MM.1S (cell line): ENCODE measurements around the gene SCOC.

Source experiments
- DNase-seq: peaks from one replicate; pipeline ENCODE4 v3.0.0-alpha.2; 2015
- H2AFZ ChIP-seq: fragments of 300-600 bp; sonication (generic); 2 replicates; pipeline ENCODE4 v1.6.0; 2016; ENCODE audit warnings: antibody characterized with exemption, low read length
- H3F3A ChIP-seq: fragments of 300-600 bp; sonication (generic); 2 replicates; pipeline ENCODE4 v1.6.1; 2016; ENCODE audit warnings: mild to moderate bottlenecking, antibody characterized with exemption, low read length, moderate library complexity, mixed read lengths; ENCODE audit not compliant: insufficient read depth
- H3K27ac ChIP-seq: fragments of 300-600 bp; sonication (generic); 2 replicates; pipeline ENCODE4 v1.5.1; 2016; ENCODE audit warnings: mild to moderate bottlenecking, low read length
- H3K27me3 ChIP-seq: fragments of 300-600 bp; sonication (generic); replicated peaks from 2 replicates; pipeline ENCODE4 v1.6.0; 2016; ENCODE audit warnings: low read length; ENCODE audit not compliant: insufficient read depth
- H3K36me3 ChIP-seq: fragments of 300-600 bp; sonication (generic); replicated peaks from 2 replicates; pipeline ENCODE4 v1.6.1; 2016; ENCODE audit warnings: mild to moderate bottlenecking, low read length, mixed read lengths; ENCODE audit not compliant: insufficient read depth
- H3K4me1 ChIP-seq: fragments of 300-600 bp; sonication (generic); 2 replicates; pipeline ENCODE4 v1.6.1; 2016; ENCODE audit warnings: low read length, mixed read lengths
- H3K4me2 ChIP-seq: fragments of 300-600 bp; sonication (generic); 2 replicates; pipeline ENCODE4 v1.6.0; 2016; ENCODE audit warnings: low read depth, low read length
- H3K4me3 ChIP-seq: fragments of 300-600 bp; sonication (generic); 2 replicates; pipeline ENCODE4 v1.5.1; 2016; ENCODE audit warnings: low read length, mixed read lengths
- H3K79me2 ChIP-seq: fragments of 300-600 bp; sonication (generic); 2 replicates; pipeline ENCODE4 v1.6.1; 2016; ENCODE audit warnings: mixed run types, low read length, mixed read lengths
- H3K9ac ChIP-seq: fragments of 300-600 bp; sonication (generic); 2 replicates; pipeline ENCODE4 v1.6.1; 2016; ENCODE audit warnings: low read length, mixed read lengths
- H3K9me2 ChIP-seq: fragments of 300-600 bp; sonication (generic); replicated peaks from 2 replicates; pipeline ENCODE4 v1.6.1; 2016; ENCODE audit warnings: mild to moderate bottlenecking, low read length, mixed read lengths; ENCODE audit not compliant: insufficient read depth
- H3K9me3 ChIP-seq: fragments of 300-600 bp; sonication (generic); replicated peaks from 2 replicates; pipeline ENCODE4 v1.6.1; 2016; ENCODE audit warnings: mild to moderate bottlenecking, low read length, mixed read lengths; ENCODE audit not compliant: insufficient read depth
- H4K20me1 ChIP-seq: fragments of 300-600 bp; sonication (generic); 2 replicates; pipeline ENCODE4 v1.6.1; 2016; ENCODE audit warnings: mild to moderate bottlenecking, low read length, moderate library complexity, mixed read lengths; ENCODE audit not compliant: insufficient read depth
- CTCF ChIP-seq: fragments of 300-600 bp; sonication (generic); IDR thresholded peaks from 2 replicates; pipeline ENCODE4 v1.5.1; 2016; ENCODE audit warnings: antibody characterized with exemption, low read length, mixed read lengths
- EZH2 ChIP-seq: fragments of 300-600 bp; sonication (generic); optimal IDR thresholded peaks from 2 replicates; pipeline ENCODE3; 2017; ENCODE audit warnings: low read depth, mild to moderate bottlenecking, antibody characterized with exemption, low read length, mixed read lengths
- EZH2phosphoT487 ChIP-seq: fragments of 300-600 bp; sonication (generic); IDR thresholded peaks from 2 replicates; pipeline ENCODE4 v1.6.1; 2018; ENCODE audit warnings: antibody characterized with exemption, low read length

SCOC gene

GRCh38 chr4:140373328-140374129 lies at the start of gene SCOC:
Gene SCOC (plus strand): TSS chr4:140373646. CDS start chr4:140379171, 5,525 bp downstream.
- no peaks in the 10 kb centered on the region for H4K20me1 ChIP-seq
- TF ChIP-seq CTCF (no peak), EZH2phosphoT487 (no peak), EZH2 (no peak)
- peak within 1 kb of the TSS; percentile 26; the same call in 1 of the 2 replicates for H3K27ac ChIP-seq
- no peaks in the 10 kb centered on the region for H3K9me2 ChIP-seq
- peak within 1 kb of the TSS; percentile 90 for H3K4me3 ChIP-seq
- peak; percentile 99 for DNase-seq
- peak within 1 kb of the TSS; percentile 72 for H3K9ac ChIP-seq
- H2AFZ ChIP-seq = peak within 1 kb of the TSS; percentile 92
- H3F3A ChIP-seq = no peaks in the 10 kb centered on the region
- no peaks in the 10 kb centered on the region for H3K36me3 ChIP-seq
- H3K27me3 ChIP-seq = no peaks in the 10 kb centered on the region
- H3K4me1 ChIP-seq = peaks cover 6% of the 10 kb centered on the region; the same call in 1 of the 2 replicates
- peaks cover 42% of the 10 kb centered on the region for H3K79me2 ChIP-seq
- H3K9me3 ChIP-seq = no peaks in the 10 kb centered on the region
- peak within 1 kb of the TSS; percentile 92 for H3K4me2 ChIP-seq

- no peak overlapping the region for H3K27ac ChIP-seq
- H3K79me2 ChIP-seq = no peaks in the 10 kb centered on the region
- no peaks in the 10 kb centered on the region for H3K27me3 ChIP-seq
- TF ChIP-seq EZH2 = no peak
- peak; percentile 49 for TF ChIP-seq CTCF
- TF ChIP-seq EZH2phosphoT487 = no peak
- no peaks in the 10 kb centered on the region for H4K20me1 ChIP-seq
- H3K9me3 ChIP-seq = no peaks in the 10 kb centered on the region
- no peaks in the 10 kb centered on the region for H3K36me3 ChIP-seq
- peaks cover 9% of the 10 kb centered on the region; the same call in 1 of the 2 replicates for H3K4me1 ChIP-seq
- no peaks in the 10 kb centered on the region for H3K9me2 ChIP-seq
- H3K4me2 ChIP-seq = no peak overlapping the region
- no peak overlapping the region for H2AFZ ChIP-seq
- no peak overlapping the region for H3K9ac ChIP-seq
- H3K4me3 ChIP-seq = no peak overlapping the region
- no peaks in the 10 kb centered on the region for H3F3A ChIP-seq
- peak; percentile 26 for DNase-seq
These were observed 47.0 kb upstream of the SCOC start for GRCh38 chr4:140326395-140326993.

GRCh38 chr4:140330311-140330900 lies 43.0 kb upstream of the SCOC start:
- Histone ChIP-seq H3F3A (no peaks in the 10 kb centered on the region), H3K4me3 (no peak overlapping the region), H3K27me3 (no peaks in the 10 kb centered on the region), H3K9me2 (no peaks in the 10 kb centered on the region), H3K27ac (no peak overlapping the region), H3K9ac (no peak overlapping the region), H3K36me3 (no peaks in the 10 kb centered on the region), H3K4me1 (no peaks in the 10 kb centered on the region), H2AFZ (no peak overlapping the region), H4K20me1 (no peaks in the 10 kb centered on the region), H3K4me2 (no peak overlapping the region), H3K9me3 (no peaks in the 10 kb centered on the region), H3K79me2 (no peaks in the 10 kb centered on the region)
- DNase-seq = peak; percentile 44
- TF ChIP-seq EZH2phosphoT487 (no peak), CTCF (peak; percentile 44)
